ENCODE measurements around the gene ECE1. TPM values are rescaled to one million over a fixed set of nuclear protein-coding genes. Genes with fewer than 3 reads are reported as not detected.
A peak's percentile ranks its signal among the peaks of the same experiment; 100 is the strongest.

The ECE1 gene
- total and polyA plus RNA-seq, 2 of the 13 experiments (the other 11 are each of a cell fraction or from before 2014, with no cell fraction given) = 13.5 to 21.2 TPM

GRCh38 chr1:21251773-21252471 lies 38.3 kb downstream of the ECE1 start (continued):
- no peak for TF ChIP-seq ETS1 (CRISPR knock-in tag; IDR thresholded peaks at IDR 0.05)
- 0 out of 2 replicates have a peak, but pooled peaks have one; percentile 23 for TF ChIP-seq TCF7 (IDR thresholded peaks at IDR 0.05; ENCODE audit: low read depth)
- no peak for TF ChIP-seq NFE2 (CRISPR knock-in tag; IDR thresholded peaks at IDR 0.05)
- TF ChIP-seq ZSCAN5A (CRISPR knock-in tag; IDR thresholded peaks at IDR 0.05; ENCODE audit: borderline replicate concordance) = no peak
- TF ChIP-seq MZF1 (CRISPR knock-in tag; IDR thresholded peaks at IDR 0.05; ENCODE audit: borderline replicate concordance) = no peak
- TF ChIP-seq NR2F1 (CRISPR knock-in tag; IDR thresholded peaks at IDR 0.05) = peak in 1 of 2 experiments; percentile 49; a peak in 2 of 4 replicates
- no peak for TF ChIP-seq ZNF264 (CRISPR knock-in tag; IDR thresholded peaks at IDR 0.05)
- no peak for TF ChIP-seq ZNF619 (CRISPR knock-in tag; IDR thresholded peaks at IDR 0.05)
- no peak for TF ChIP-seq TFDP1 (CRISPR knock-in tag; IDR thresholded peaks at IDR 0.05; ENCODE audit: borderline replicate concordance)
- no peak for TF ChIP-seq ZBTB42 (CRISPR knock-in tag; IDR thresholded peaks at IDR 0.05)
- TF ChIP-seq FOXK1 (CRISPR knock-in tag; IDR thresholded peaks at IDR 0.05; ENCODE audit: borderline replicate concordance, low read depth) = peak; percentile 86
- no peak for TF ChIP-seq ZNF468 (CRISPR knock-in tag; IDR thresholded peaks at IDR 0.05)
- TF ChIP-seq ISX (CRISPR knock-in tag; conservative IDR thresholded peaks at IDR 0.05) = no peak
- TF ChIP-seq IKZF5 (CRISPR knock-in tag; IDR thresholded peaks at IDR 0.05) = peak; percentile 76
- TF ChIP-seq HNF1B (CRISPR knock-in tag; IDR thresholded peaks at IDR 0.05) = peak; percentile 97
- TF ChIP-seq ZSCAN9 (CRISPR knock-in tag; IDR thresholded peaks at IDR 0.05; ENCODE audit: borderline replicate concordance) = peak; percentile 77; the same call in 1 of the 2 replicates
- TF ChIP-seq ZNF605 (CRISPR knock-in tag; IDR thresholded peaks at IDR 0.05) = no peak
- TF ChIP-seq TRIM24 (CRISPR knock-in tag; IDR thresholded peaks at IDR 0.05) = no peak
- peak; percentile 59; the same call in 1 of the 2 replicates for TF ChIP-seq HBP1 (CRISPR knock-in tag; IDR thresholded peaks at IDR 0.05; ENCODE audit: low read depth)

All from HepG2 (cell line).